Activated B cell treated with CpG ODN at 0.5 μM for 24 hours (primary cell): ENCODE measurements around the gene PITRM1. TPM values are rescaled to one million over a fixed set of nuclear protein-coding genes. Genes with fewer than 3 reads are reported as not detected.

Experiments used
- ATAC-seq: fragments of 200-7000 bp; cut with Tn5 transposase; one replicate; pipeline ENCODE4 v1.10.0; 2021; ENCODE audit warnings: low read depth, mild to moderate bottlenecking, moderate library complexity
- CTCF ChIA-PET: fragments of 350-600 bp; sonication (Branson Sonifier 250); formaldehyde crosslinking; loops from one replicate; lab custom pipeline; 2021; ENCODE audit warnings: antibody characterized with exemption; lab: Charles Lee
- POLR2A ChIA-PET: fragments of 350-600 bp; sonication (Branson Sonifier 250); formaldehyde crosslinking; loops from one replicate; lab custom pipeline; 2021; ENCODE audit warnings: antibody characterized with exemption; lab: Charles Lee
- DNase-seq: peaks from one replicate; pipeline ENCODE4 v3.0.0; 2022
- H3K27ac Mint-ChIP-seq: one replicate; pipeline ENCODE4 v1.8.0; 2020; ENCODE audit warnings: mixed read lengths
- H3K27me3 Mint-ChIP-seq: one replicate; pipeline ENCODE4 v1.8.0; 2021; ENCODE audit warnings: mixed read lengths
- H3K36me3 Mint-ChIP-seq: one replicate; pipeline ENCODE4 v1.8.0; 2021; ENCODE audit warnings: low read depth, mixed read lengths
- H3K4me1 Mint-ChIP-seq: one replicate; pipeline ENCODE4 v1.8.0; 2021; ENCODE audit warnings: mixed read lengths
- H3K4me3 Mint-ChIP-seq: one replicate; pipeline ENCODE4 v1.8.0; 2020; ENCODE audit warnings: mild to moderate bottlenecking, mixed read lengths
- H3K9me3 Mint-ChIP-seq: one replicate; pipeline ENCODE4 v1.8.0; 2020; ENCODE audit warnings: mixed read lengths
- CTCF ChIP-seq: fragments of 200-600 bp; IDR thresholded peaks from one replicate; pipeline ENCODE4 v1.8.0; 2022; ENCODE audit warnings: antibody characterized with exemption, mild to moderate bottlenecking
- intact Hi-C: fragments of 100-400 bp; cut with micrococcal nuclease; formaldehyde crosslinking; loops from one replicate; pipeline ENCODE4 v1.15.1; 2024
- total RNA-seq: library from RNA; stranded (reverse); gene quantifications from 2 replicates; pipeline ENCODE4 v1.2.3, GENCODE V29; 2022

PITRM1 gene
- total RNA-seq, 1 donor from 2014 or later = 60.7 TPM

DNA sequence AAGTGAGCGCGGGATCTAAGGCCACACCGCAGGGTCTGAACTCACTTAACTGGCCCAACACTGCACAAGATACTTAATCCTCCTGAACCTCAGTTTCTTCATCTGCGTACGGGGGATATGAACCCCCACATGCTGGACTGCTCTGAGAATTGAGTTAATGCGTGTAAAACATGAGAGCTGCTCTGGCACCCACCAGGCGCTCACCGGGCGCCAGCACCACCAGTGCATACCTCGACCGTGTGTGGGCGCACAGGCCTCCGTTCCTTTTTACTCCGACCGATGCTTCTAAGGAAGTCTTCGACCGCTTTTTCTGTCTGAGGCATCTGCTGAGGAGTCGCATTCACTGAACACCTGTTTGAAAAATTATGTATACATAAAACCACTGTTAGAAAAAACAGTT is 27.2 kb downstream of the PITRM1 start:
- no peak overlapping the region for H3K4me3 Mint-ChIP-seq
- H3K4me1 Mint-ChIP-seq = no peaks in the 10 kb centered on the region
- H3K36me3 Mint-ChIP-seq = peaks cover 96% of the 10 kb centered on the region
- no peaks in the 10 kb centered on the region for H3K27me3 Mint-ChIP-seq
- no peaks in the 10 kb centered on the region for H3K9me3 Mint-ChIP-seq
- TF ChIP-seq CTCF = no peak
- ChIA-PET CTCF (no interaction called here), POLR2A (no interaction called here)
- no peak overlapping the region for H3K27ac Mint-ChIP-seq
- intact Hi-C loops = no loop called here
- ATAC-seq = no peak
- DNase-seq = no peak

DNA sequence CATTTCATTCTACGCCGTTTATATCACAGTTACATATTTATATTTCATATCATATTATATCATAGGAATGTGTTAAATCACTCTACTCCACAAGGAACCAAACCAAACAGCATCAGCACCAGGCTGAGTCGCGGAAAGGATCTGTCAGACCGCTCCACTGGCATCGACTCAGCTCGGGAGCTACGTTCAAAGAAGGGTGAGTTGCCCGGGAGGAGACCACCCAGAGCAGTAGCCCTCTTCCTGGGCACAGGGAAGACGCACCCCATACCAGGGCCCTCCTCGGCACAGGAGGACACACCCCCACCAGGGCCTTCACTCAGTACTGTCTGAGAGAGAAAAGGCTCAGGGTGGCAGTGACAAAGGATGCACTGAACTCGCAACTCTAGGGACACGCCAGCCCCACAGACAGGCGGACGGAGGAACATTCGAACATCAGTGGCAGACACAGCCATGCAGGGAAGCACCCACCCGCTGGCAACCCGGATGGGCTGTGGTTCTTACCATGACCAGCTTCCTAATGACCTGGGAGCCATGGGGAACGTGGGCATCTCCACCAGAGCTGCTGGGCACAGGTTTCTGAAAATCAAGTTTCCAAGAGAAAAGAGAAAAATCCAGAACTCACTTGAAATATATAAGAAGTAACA is 28.7 kb downstream of the PITRM1 start:
- CTCF ChIA-PET = no interaction called here
- no peaks in the 10 kb centered on the region for H3K9me3 Mint-ChIP-seq
- H3K4me1 Mint-ChIP-seq = no peaks in the 10 kb centered on the region
- TF ChIP-seq CTCF = no peak
- no peaks in the 10 kb centered on the region for H3K27me3 Mint-ChIP-seq
- H3K27ac Mint-ChIP-seq = no peak overlapping the region
- ATAC-seq (no peak), DNase-seq (no peak)
- POLR2A ChIA-PET = no interaction called here
- H3K36me3 Mint-ChIP-seq = peaks cover 96% of the 10 kb centered on the region
- no peak overlapping the region for H3K4me3 Mint-ChIP-seq
- intact Hi-C loops = no loop called here

DNA sequence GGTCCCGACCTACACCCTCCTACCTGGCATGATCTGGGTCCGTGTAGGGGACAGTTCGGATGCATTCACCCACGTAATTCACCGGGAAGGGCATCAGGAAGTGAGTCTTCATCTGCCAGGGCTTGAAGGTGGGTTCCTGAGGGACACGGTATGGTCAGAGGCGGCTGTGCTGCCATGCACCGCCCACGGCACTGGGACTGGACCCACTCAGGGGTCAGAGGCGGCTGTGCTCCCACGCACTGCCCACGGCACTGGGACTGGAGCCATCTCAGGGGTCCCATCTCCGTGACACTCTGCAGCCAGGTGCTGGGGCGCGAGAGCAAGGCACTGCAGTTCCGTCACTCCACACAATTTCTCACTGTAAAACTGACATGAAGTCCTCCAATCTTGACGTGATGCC is 29.2 kb downstream of the PITRM1 start:
- intact Hi-C loops = no loop called here
- Mint-ChIP-seq H3K4me3 (no peak overlapping the region), H3K36me3 (peaks cover 96% of the 10 kb centered on the region), H3K27me3 (no peaks in the 10 kb centered on the region), H3K27ac (no peak overlapping the region), H3K4me1 (no peaks in the 10 kb centered on the region), H3K9me3 (no peaks in the 10 kb centered on the region)
- no peak for TF ChIP-seq CTCF
- ChIA-PET CTCF (no interaction called here), POLR2A (no interaction called here)
- no peak for ATAC-seq
- no peak for DNase-seq

GRCh38 chr10:3142146-3142875 is 30.3 kb downstream of the PITRM1 start:
- no peak for DNase-seq
- ATAC-seq = no peak
- no peaks in the 10 kb centered on the region for H3K27me3 Mint-ChIP-seq
- H3K4me1 Mint-ChIP-seq = no peaks in the 10 kb centered on the region
- intact Hi-C loops = no loop called here
- ChIA-PET POLR2A (interaction anchor here (0.6 kb wide), 1 partner anchor 42 kb away, joined by 4 read pairs; no protein-coding TSS in a partner anchor), CTCF (no interaction called here)
- no peak overlapping the region for H3K4me3 Mint-ChIP-seq
- peaks cover 96% of the 10 kb centered on the region for H3K36me3 Mint-ChIP-seq
- no peak for TF ChIP-seq CTCF
- H3K9me3 Mint-ChIP-seq = no peaks in the 10 kb centered on the region
- no peak overlapping the region for H3K27ac Mint-ChIP-seq

GRCh38 chr10:3141351-3142005 is 31.1 kb downstream of the PITRM1 start:
- Mint-ChIP-seq H3K36me3 (peaks cover 98% of the 10 kb centered on the region), H3K9me3 (no peaks in the 10 kb centered on the region), H3K27me3 (no peaks in the 10 kb centered on the region), H3K4me3 (no peak overlapping the region), H3K4me1 (no peaks in the 10 kb centered on the region), H3K27ac (no peak overlapping the region)
- ChIA-PET POLR2A (no interaction called here), CTCF (no interaction called here)
- ATAC-seq (no peak), DNase-seq (no peak)
- no peak for TF ChIP-seq CTCF
- intact Hi-C loops = no loop called here
